ELF-1 (cell line): ENCODE data around the gene POLR1H.
"Not testable (repeated sequence)": the region's sequence is repeated elsewhere in the genome, so short reads cannot be mapped to it uniquely, and the experiment has no call there.

Source experiments
- DNase-seq: peaks from one replicate; pipeline ENCODE4 v3.0.0-alpha.2; 2016; ENCODE audit warnings: low read depth, low spot score

The POLR1H gene, protein sequence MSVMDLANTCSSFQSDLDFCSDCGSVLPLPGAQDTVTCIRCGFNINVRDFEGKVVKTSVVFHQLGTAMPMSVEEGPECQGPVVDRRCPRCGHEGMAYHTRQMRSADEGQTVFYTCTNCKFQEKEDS

DNA sequence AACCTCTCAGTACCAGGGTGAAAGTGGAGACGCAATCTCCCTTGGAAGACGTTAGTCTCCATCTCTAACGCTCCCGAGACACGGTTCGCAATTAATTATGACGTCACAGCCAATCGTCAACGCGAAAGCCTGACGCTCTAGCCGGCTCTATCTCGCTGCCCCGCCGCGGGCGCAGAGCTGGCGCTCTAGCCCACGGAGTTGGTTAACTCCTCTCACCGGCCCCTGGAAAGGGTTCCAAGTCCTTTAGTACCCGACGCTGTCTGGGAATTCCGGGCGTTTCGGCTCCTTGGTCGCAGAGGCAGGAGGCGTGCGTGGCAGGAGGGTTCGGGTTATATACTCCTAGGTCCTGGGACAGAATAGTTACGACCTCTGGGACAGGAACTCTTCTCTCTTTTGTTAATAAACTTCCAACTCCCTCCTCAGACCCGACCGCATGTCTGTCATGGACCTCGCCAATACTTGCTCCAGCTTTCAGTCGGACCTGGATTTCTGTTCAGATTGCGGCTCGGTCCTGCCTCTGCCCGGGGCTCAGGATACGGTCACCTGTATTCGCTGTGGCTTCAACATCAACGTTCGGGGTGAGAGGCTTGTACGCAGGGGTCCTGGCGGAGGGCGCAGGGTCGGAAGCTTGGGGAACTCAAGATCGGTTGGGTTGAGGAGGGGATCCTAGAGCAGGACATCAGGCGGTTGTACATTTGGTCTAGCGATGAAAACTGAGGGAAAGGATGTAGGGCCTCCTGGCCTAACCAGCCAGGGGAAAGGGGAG lies at the start of gene POLR1H:
TSS of gene POLR1H (plus strand) at position 174 of the 766 bp plus-strand sequence. CDS start at position 434, 260 bp downstream.
- peak; percentile 96 for DNase-seq

DNA sequence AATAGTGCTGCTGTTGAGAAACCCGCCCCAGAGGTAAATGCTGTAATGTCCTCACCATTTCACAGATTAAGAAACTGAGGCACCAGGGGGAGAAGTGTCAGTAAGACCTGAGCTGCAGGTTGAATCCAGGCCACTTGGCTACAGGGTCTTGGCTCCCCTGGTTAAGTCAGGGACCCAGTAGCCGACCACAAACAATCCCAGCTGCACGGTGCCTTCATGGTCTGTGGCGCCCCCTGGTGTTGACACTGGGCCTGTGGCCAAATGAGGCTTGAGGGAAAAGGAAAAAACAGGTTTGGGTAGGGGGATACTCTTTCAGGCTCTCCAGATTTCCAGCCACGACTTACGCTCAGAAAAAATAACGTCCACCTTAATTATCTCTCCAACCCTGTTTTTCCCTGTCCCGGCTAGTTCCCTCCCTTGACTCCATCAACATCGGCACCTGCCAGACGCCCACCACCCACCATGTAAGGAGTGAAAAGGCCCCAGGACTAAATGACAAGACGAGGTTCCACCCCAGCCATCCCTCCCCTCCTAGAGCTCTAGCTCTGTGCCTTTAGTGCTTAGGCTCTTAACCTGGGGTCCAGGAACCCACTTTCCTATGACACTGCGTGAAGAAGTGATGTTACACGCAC lies 47.7 kb upstream of the POLR1H start:
- peak; percentile 85 for DNase-seq

DNA sequence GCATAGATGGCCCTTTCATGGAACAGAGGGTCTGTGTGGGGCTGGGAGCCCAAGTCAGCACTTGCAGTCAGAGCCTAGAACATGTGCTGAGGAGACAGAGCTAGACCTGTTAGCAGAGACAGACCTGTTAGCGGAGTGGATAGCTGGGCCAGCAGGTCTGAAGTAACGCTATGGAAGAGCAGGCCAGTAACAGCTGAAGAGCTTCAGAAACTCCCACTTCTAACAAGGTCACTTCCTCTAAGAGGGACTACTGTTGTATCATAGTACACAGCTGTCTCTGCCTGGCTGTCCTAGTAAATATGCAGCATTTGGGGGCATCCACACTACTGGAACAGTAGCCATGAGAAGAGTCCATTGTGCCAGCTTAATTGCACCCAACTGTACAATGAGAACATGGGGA lies 41.2 kb upstream of the POLR1H start:
- no peak for DNase-seq

DNA sequence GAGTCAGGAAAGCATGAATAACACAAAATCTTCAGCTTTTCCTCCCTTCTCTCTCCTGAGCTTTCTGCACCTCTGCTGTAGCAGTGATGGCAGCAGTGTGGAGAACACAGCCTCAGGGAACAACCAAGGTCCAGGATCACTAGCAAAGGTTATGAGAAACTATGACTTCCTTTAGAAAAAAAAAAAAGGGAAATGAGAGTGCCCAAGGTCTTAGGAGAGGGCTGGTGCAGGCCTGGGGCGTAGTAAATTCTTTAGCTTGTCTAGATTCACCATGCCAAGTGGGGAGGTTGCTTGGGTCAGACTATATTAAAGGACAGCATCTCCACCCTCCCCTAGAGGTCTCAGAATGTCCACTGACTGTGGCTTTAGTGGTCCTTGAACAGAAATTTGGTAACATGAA lies 40.4 kb upstream of the POLR1H start:
- DNase-seq = no peak

DNA sequence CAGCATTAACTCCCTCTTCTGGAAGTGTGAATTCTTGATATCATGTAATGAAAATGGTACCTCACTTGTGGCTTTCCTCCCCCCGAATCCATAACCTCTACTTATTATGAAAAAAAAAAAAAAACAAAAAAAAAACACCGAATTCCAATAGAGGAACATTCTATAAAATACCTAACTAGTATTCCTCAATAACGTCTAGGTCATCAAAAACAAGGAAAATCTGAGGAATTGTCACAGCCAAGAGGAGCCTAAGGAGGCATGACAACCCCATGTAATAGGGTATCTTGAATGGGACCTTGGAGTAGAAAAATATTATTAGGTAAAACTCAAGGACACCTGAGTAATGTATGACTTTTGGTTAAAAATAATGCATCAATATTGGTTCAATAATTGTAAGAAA lies 38.9 kb upstream of the POLR1H start:
- DNase-seq = no peak

DNA sequence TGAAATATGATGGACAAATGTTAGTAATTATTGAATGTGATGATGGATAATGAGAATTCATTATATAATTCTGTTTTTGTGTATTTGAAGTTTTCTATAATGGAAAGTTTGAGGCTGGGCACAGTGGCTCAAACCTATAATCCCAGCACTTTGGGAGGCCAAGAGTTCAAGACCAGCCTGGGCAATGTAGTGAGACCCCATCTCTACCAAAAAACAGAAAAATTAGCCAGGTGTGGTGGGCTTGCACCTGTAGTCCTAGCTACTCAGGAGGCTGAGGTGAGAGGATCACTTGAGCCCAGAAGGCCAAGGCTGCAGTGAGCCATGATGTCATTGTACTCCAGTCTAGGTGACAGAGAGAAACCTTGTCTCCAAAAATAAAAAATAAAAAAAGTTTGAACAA lies 38.4 kb upstream of the POLR1H start:
- not testable (repeated sequence) for DNase-seq

DNA sequence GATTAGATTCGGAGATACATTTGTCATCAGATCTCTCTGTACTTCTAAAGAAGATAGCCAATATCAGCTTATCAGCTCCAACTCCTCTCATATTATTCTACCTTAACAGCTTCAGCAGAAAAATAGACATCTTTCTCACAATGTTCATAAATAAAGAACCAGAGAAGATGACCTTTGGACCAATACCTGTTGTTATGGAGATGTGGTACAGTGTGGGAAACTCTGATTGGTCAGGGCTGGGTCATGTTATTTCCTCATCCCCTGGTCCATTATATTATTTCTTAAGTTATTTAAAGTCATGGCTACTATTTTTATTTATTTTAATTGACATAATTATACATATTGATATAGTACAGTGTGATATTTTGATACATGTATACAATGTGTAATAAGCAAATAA lies 35.9 kb upstream of the POLR1H start:
- DNase-seq = no peak

DNA sequence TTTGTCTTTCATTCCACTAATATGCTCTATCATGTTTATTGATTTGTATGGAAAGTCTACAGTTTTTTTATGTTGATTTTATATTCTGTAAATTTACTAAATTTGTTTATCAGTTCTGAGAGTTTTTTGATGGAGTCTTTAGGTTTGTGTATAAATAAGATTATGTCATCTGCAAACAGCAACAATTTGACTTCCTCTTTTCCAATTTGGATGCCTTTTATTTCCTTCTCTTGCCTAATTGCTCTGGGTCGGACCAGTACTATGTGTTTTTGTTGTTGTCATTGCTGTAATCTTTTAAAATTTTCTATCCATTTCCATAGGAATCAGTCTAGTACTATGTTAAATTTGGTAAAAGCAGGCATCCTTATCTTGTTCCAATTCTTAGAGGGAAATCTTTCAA lies 31.5 kb upstream of the POLR1H start:
- DNase-seq = no peak

DNA sequence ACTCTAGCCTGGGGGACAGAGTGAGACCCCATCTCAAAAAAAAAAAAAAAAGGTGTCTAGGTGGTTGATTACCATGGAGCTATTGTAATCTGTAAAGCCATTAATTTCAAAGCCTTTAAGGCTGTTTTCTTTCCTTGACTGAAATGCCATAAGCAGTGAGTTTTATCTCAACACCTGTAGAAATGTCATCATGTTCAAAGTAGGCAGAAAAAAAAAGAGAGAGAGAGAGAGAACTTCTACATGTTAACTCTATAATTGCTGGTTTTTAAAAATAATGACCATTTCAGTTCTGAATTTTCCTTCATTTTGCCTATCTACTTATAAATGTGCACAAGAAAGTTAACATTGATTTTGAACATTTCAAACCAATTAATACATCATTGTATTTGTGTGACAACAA lies 29.7 kb upstream of the POLR1H start:
- no peak for DNase-seq

DNA sequence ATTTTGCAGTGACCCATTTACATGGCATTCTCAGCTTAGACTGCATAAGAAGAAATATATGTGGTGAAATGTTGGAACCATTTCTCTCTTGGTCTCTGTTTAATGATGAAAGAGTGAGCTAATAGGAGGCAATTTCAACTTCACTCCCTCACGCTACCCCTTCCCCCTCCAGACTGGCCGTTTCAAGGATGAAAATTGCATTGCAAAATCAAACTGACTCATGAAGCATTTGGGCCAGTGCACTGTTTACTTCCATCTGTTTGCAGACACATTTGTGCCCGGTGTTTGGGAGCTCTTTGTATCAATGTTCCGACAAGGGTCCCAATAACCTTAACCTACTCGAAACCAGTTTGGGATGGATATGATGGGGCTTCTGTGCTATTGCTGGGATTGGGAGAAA lies 27.6 kb upstream of the POLR1H start:
- not testable (repeated sequence) for DNase-seq

DNA sequence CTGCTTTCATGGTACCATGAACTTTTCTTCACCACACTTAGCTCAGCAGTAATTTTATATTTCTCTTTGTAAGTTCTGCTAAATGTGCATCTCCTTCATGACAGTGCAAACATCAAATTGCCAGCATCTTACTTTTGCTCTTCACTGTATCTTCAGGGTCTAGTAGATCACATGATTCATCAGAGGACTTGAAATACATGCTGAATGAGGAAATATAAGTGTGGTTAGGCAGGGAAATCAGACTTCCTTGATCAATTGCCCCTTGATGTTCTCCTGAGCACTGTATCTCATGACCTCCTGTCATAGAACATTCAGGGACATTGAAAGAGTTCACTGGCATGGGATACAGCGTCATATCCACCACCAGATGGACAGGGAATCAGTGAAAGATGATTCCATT lies 25.3 kb upstream of the POLR1H start:
- no peak for DNase-seq

DNA sequence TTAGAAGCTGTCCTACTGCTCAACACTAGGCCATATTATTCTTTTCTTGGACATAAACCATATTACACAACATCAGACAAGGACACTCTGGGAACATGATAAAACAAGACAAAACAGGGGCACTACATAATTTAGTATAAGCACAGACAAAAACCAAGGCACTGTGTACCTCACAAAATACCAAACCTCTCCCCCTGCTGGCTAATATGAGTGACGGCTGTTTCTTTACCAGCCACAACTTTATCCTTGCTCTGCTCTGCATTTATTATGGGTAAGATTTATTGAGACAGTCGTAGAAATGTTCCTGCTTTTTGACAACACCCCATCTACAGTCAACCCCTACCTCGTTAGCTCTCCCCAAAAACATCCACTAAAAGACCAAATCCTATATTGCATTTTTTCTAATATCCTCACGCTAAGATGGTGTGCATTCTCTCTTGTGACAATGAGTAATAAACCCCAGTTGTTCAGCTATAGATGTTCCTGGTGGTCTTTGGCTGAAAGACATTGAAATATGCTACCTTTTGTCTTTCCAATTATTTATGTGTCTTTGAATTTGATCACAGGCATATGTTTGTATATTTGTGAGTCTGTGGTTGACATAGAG lies 23.8 kb upstream of the POLR1H start:
- DNase-seq = no peak

DNA sequence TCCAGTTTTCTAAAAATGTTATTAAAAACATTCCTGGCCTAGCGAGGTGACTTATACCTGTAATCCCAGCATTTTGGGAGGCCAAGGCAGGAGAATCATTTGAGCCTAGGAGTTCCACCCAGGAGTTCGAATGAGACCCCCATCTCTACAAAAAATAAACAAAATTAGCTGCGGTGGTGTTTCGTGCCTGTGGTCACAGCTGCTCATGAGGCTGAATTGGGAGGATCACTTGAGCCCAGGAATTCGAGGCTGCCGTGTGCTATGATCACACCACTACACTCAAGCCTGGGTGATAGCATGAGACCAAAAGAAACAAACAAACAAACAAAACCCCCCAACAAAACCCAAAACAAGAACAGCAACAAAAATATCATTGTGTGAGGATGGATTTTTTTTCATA lies 19.8 kb upstream of the POLR1H start:
- no peak for DNase-seq

DNA sequence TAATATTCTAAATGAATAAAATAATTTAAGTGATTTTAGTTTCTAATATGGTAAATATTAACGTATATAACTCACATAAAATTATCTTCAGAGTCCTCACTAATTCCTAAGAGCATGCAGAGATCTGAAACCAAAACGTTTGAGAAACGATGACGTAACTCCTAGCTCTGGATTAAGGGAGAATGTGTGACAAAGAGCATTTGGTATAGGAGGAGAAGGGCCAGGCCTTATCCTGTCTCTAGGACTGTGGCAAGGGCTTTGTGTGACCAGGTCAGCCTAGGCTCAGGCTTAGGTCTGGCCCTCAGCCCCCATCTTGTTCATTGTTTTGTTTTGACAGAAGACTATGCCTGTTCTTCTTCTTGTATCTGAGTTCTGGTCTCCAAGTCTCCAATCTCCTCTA lies 19.2 kb upstream of the POLR1H start:
- no peak for DNase-seq

DNA sequence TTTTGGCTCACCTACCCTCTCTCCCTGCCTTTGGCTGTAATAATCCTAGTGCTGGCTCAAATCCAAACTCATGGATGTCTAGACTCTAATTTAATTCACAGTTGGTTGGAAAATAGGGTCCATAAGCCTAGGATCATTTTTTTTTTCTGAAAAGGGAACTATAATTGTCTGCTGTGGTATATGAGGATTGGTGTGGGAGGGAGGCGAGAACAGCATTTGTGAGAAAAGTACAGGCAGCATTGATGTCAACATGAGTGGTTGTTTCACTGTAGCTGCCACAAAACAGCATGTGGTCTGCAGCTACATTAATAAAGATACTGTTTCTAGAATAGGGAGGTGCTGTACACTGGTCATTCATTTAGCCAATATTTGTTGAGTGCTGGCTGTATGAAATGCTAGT lies 18.6 kb upstream of the POLR1H start:
- DNase-seq = no peak

DNA sequence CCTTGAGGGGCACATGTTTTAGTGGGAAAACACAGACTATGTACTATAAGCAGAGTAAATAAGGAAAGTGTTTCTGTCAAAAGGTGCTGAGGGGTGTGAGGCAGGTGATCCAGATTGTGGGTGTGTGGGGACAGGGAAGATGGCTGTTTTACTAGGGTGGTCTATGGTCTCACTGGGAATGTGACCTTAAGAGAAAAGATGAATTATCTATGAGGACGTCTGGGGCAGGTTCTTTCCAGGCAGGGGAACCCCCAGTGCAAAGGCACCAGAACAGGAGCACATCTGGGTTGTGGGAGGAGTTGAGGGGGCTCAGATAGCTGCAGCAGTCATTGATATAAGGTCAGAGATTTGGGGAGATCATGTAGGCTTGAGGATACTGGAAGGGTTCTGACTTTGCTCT lies 18.2 kb upstream of the POLR1H start:
- DNase-seq = no peak

DNA sequence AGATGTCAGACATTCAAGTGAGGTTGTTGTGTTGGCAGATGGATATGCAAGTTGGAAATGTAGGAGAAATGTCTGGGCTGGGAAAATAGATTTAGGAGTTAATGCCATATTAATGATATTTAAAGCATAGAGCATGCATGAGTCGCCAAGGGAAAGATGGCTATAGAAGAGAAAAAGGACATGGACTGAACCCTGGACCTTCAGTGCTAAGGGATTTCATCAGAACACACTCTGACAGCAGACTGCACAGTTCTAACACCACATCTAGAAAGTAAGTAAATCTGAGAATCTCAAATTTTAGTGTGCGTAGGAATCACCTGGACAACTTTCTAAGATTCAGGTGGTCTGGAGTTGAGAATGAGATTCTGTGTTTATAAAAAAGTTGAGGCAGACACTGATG lies 17.3 kb upstream of the POLR1H start:
- DNase-seq = no peak

DNA sequence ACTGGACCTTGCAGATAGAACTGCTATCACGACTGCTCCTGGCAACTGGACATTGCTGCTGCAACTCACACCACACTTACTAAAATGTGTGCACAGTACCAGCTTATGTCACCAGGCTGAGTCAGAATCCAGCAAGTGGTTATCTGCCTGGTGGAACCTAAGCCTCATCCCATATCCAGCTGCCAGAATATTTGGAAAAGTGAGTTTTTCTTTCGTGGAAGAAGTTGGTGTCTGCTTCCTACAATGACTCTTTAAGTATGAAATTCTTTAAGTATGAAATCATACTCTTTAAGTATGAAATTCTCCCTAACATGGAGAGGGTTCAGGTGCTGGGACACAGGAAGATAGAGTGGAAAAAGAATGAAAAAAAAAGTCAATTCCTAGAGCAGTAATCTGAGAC lies 16.4 kb upstream of the POLR1H start:
- DNase-seq = no peak

DNA sequence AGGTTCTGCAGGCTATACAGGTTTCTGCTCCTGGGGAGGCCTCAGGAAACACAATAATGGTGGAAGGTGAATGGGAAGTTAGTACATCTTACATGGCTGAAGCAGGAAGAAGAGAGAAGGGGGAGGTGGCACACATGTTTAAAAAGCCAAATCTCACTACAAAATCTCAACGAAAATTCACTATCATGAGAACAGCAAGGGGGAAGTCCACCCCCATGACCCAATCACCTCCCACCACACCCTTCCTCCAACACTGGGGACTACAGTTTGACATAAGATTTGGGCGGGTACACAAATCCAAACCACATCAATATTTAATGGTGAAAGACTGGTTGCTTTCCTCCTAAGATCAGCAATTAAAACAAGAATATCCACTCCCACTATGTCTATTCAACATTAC lies 13.8 kb upstream of the POLR1H start:
- DNase-seq = no peak

DNA sequence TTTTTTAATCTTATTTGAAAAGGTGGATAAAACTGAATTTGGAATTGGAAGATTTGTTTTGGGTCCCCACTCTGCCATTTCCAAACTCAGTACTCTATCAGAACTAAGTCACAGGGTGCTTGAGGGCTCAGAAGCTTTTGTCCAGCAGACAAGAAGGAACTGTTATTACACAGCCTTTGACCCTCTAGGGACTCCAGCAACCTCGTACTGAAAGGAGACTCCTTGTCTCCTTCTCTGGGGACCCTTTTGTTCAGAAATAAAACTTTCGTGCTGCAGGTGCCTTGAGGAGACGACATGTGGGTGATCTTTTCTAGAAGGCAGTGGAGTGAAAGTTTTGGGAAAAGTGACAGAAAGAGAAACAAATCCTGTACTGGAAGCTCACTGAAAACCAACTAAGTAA lies 7.4 kb upstream of the POLR1H start:
- no peak for DNase-seq

DNA sequence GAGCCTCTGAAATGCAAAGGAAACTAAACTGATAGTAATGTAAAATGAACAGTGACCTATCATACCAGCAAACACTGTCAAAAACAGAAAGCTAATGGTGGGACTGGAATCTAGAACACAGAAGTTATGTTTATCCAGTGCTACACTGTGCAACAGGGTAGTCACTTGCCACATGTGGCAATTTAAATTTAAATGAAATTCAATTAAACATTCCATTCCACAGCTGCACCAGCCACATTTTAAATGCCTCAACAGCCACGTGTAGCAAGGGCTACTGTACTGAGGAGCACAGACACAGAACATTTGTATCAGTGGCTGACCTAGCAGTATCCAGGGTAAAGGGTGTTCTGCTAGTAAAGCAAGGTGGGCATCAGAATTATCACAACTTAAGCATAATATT lies 5.6 kb upstream of the POLR1H start:
- no peak for DNase-seq

DNA sequence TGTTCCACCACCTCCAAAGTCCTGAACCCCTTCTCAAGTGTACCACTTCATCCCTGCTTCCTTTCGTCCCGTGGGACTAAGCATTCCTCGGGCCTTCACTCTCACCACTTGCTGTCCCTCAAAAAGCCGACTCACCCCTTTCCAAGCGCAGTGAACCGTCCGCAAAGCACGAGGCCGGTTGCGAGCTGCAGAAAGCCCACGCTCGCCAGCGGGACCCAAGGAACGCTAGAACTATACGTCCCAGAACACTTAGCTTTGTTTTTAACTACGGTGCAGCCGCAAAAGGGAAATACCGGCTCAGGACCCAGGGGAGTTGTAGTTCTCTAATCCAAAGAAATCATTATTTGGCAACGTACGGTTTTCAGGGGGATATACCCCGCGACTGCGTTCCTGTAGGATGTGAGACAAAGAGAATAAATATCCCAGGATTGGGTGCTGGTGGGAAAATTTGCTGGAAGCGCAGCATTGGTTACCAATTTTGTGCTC lies 416 bp upstream of the POLR1H start:
- DNase-seq = peak; percentile 29
